Activated CD4-positive, CD25-positive, alpha-beta regulatory T cell treated with anti-CD3 and anti-CD28 coated beads, Interleukin-2, amount 50 U/mL, for 72 hours (primary cell): ENCODE results near the gene DCLK2.

Source experiments
- DNase-seq: peaks from one replicate; pipeline ENCODE4 v3.0.0; 2021

Gene DCLK2

GRCh38 chr4:150070464-150071170 lies 7.6 kb upstream of the DCLK2 start:
- no peak for DNase-seq

DNA sequence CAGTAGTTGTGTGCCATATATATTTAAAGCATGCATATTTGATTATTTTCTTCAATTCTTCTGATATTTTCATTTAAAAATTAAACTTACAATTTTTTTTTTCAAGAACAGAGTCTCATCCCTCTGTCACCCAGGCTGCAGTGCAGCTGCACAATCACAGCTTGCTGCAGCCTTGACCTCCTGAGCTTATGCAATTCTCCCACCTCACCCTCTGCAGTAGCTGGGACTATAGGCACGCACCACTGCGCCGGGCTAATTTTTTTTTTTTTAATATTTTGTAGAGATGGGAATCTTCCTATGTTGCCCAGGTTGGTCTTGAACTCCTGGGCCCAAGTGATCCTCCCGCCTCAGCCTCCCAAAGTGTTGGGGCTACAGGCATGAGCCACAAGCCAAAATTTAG lies 5.8 kb upstream of the DCLK2 start:
- DNase-seq: no peak

DNA sequence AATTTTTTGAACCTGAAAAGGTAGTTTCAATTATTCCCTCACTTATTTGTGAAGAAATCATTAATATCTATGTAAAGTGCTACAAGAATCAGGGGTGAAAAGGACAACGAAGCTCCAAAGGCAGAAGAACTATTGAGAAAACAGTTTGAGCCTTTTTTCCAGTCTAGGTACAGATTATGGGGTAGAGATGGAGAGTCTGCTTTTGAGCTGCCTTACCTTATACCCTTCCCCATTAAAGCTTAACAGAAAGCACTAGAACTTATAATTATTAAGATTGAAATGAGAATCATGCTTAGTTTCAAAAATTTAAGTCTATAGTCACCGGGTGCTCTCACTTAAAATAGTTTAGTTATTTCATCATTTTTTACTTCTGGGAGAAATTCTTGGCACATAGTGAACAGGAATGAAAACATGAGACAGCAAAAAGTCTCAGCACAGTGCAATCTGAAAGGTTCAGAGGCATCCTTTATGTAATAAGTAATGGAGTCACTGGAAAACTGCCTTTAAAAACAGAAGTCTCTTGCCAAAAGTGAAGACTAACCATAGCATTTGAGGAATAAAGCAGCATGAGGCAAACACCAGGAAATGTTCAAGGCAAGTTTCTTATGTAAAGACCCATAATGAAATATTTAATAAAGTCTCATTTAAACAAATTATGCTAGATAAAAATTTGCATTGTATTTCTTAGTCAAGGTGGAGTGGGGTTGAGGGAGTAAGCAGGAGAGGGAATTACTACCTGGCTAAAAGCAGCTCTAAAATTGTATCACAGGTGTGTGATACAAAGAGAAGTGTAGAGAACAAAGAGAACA lies 5.1 kb upstream of the DCLK2 start:
- DNase-seq: no peak

DNA sequence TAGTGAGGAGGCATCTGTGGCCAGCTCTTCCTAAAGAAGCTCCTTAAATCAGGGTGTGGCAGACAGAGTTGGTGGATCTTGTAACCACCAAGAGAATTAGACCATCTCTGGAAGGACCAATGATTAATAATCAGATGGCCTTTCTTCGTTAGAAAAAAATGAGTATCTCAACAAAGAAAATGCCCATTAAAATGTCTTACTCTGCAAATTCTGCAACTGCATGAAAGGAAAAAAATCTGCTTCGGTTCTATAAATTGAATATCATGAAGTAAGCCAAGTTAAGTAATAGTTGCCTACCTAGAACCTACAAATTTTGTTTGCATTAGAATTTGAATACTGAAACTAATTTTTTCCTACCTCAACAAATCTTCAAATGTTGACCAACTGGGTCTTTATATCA lies 4.2 kb upstream of the DCLK2 start:
- no peak for DNase-seq

DNA sequence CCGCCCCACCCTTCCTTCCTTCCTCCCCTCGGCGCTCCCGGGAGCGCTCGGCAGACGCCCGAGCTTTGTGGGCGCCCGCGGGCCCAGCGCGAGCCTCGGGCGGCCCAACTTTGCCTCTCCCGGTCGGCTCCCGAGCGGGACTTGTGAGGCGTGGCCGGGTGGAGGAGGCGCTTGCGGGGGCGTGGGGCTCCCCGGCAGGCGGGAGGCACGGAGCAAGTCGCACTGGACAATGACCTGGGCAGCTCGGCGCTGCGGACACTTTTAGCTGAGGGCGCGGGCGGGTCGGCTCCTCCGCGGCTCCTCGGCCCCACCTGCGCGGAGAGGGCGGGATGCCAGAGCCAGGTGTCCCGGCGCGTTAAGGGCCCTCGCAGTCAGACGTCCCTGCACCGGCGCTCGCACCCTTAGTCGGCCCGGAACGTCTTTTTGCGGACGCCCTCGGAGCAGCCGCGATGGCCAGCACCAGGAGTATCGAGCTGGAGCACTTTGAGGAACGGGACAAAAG lies 385 bp downstream of the DCLK2 start:
- DNase-seq: peak; percentile 32

GRCh38 chr4:150079081-150079581 lies 886 bp downstream of the DCLK2 start:
- no peak for DNase-seq

DNA sequence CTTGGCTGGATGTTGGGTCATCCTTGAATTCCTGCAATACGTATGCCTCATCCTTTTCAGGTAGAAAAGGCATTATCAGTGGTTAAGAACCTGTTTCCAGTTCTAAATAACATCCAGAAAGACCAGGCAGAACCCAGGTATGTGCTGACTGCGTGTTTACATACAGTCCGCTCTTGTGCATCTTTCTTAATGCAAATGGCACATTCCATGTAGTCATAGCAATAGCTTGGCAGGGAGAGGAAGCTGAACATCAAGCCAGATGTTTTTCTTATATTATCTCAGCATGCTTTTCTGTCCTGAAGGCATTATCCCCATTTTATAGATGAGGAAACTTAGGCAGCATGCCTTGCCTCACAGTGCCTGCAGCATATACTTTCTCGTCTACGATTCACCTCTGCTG lies 2.1 kb downstream of the DCLK2 start:
- no peak for DNase-seq

- no peak for DNase-seq
These were observed 2.6 kb downstream of the DCLK2 start for GRCh38 chr4:150080875-150081274.

DNA sequence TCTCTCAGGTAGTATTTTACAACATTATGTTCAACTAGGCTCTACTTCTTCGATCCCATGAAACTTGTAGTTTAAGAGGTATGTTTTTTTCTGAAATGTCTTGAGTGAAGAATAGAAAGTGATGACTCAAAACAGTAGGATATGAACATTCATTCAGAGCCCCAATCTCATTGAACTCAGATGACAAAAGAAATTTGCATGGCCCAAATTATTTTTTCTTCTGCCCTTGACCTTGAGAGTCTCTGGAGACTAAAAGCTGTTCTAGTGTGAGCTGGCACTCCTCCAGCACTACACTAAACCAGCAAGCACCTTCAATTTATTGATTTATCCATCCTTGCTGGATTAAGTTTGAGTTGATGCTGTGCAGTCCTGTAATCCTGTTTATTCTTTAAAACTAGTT lies 4.0 kb downstream of the DCLK2 start:
- DNase-seq: no peak

DNA sequence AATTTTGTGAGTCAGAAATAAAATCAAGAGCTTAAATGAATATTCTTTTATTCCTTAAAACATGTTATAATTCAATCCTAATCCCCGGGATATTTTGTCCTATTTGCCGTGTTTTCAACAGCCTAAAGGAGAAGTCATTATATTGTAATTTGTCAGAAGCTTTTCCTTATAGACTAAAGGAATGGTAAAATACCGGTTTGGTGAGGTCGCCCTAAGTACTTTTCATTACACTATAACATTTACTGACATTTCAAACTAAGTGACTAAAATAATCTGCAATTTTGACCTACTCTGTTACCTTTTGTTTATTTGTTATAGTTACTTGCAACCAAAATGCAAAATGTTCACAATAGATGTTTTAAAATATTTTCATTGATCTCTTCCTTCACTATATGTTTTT lies 8.8 kb downstream of the DCLK2 start:
- DNase-seq: no peak

DNA sequence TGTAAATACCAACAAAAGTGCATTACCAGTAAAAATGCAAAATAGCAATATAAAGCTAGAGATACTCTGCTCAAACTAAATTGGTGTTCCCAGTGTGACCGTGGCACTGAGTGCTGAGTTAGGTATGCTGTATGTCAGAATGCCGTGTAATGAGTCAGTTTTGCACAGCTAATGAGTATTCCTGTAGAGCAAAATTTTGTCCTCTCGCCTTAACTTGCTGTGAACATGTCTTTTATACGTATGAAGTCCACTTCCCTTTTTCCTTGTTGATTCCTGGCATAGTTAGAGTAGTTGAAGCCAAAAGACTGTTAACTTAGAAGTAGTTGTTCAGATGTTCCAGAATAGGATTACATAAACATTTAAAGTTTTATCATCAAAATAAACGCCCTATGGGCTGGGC lies 11.5 kb downstream of the DCLK2 start:
- no peak for DNase-seq

DNA sequence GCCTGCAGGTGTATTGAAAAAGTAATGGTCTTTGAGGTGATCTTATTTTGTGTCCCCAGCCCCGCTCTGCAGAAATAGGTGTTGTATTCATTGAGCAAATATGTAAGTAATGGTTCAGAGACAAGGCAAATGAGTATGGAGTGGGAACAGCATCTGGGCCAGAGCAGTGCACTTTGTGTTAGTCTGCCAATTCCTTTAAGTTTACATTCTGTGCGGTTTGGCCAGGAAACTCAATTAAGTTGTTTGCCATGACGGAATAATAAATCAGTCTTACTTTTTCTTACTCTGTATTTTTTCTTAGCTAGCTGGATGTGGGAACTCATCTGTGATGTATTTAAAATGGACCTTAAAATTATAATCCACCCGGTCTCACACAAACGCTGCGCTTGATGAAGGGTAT lies 12.6 kb downstream of the DCLK2 start:
- no peak for DNase-seq

GRCh38 chr4:150094676-150095075 lies 16.4 kb downstream of the DCLK2 start:
- DNase-seq: no peak

GRCh38 chr4:150096625-150097024 lies 18.4 kb downstream of the DCLK2 start:
- no peak for DNase-seq

- no peak for DNase-seq
These were observed 20.0 kb downstream of the DCLK2 start for GRCh38 chr4:150098214-150098613.

GRCh38 chr4:150104404-150105027 lies 26.3 kb downstream of the DCLK2 start:
- DNase-seq: no peak

- DNase-seq: no peak
These were observed 28.6 kb downstream of the DCLK2 start for GRCh38 chr4:150106886-150107285.

GRCh38 chr4:150108691-150109090 lies 30.4 kb downstream of the DCLK2 start:
- DNase-seq: no peak

- no peak for DNase-seq
These were observed 36.4 kb downstream of the DCLK2 start for GRCh38 chr4:150114641-150115040.

DNA sequence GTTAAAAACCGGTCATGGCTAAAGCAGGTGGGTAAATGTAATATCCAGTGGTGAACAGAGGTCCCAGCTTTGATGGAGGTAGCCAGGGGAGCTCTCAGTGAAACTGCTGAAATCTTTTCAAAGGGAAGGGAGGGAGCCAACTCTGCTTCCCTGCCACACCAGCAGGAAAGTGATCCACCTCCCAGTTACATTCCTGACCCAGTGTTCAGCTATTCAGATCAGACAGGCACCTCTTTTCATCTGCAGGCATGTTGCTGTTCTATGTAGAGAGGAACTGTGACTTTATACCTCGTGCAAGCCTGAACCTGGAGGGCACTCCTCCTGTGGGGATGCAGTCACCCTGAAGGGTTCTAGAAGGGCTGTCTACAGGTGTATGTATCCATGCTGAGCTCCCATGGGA lies 37.6 kb downstream of the DCLK2 start:
- DNase-seq: no peak

GRCh38 chr4:150116506-150116905 lies 38.3 kb downstream of the DCLK2 start:
- DNase-seq: no peak

- DNase-seq: no peak
These were observed 38.8 kb downstream of the DCLK2 start for GRCh38 chr4:150117094-150117493.

DNA sequence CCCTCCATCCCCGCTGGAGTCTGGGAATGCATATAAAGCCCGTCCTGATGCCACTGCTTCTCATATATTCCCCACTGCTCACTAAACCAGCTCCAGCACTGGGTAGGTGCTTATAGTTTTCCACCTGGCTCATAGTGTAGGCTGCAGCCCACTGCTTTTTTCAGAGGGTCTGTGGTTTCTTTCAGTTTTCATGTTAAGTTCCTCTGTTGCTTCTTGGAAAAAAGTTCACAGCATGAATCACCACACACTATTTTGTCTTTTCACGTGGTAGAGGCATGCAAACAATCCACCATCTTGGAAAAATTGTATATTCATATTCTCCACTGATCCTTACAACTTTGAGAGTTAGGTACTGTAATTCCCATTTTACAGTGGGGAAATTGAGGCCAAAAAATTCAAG lies 39.4 kb downstream of the DCLK2 start:
- DNase-seq: no peak

- DNase-seq: no peak
These were observed 41.2 kb downstream of the DCLK2 start for GRCh38 chr4:150119492-150119891.
